ENCODE data around the gene SLC37A1.
"Not testable (repeated sequence)": the region's sequence is repeated elsewhere in the genome, so short reads cannot be mapped to it uniquely, and the experiment has no call there.

SLC37A1 gene

GRCh38 chr21:42619166-42619565 is 105.5 kb downstream of the SLC37A1 start:
- DNase-seq: no peak

GRCh38 chr21:42619841-42620240 is 106.2 kb downstream of the SLC37A1 start:
- no peak for DNase-seq
- ATAC-seq: no peak

More at GRCh38 chr21:42619166-42619565, 105.5 kb downstream of the SLC37A1 start:
- no peak for ATAC-seq

GRCh38 chr21:42621166-42621818 is 107.6 kb downstream of the SLC37A1 start:
- DNase-seq (no peak), ATAC-seq (no peak)

GRCh38 chr21:42621819-42622177 is 108.1 kb downstream of the SLC37A1 start:
- ATAC-seq: no peak

GRCh38 chr21:42622284-42622683 is 108.6 kb downstream of the SLC37A1 start:
- no peak for DNase-seq
- ATAC-seq: no peak

More at GRCh38 chr21:42621819-42622177, 108.1 kb downstream of the SLC37A1 start:
- DNase-seq: no peak

- ATAC-seq (no peak), DNase-seq (no peak)
Observed at GRCh38 chr21:42623694-42624093, 110.0 kb downstream of the SLC37A1 start.

- ATAC-seq (no peak), DNase-seq (no peak)
Observed at GRCh38 chr21:42624095-42624790, 110.6 kb downstream of the SLC37A1 start.

GRCh38 chr21:42624936-42625335 is 111.3 kb downstream of the SLC37A1 start:
- DNase-seq (no peak), ATAC-seq (no peak)

GRCh38 chr21:42626171-42626570 is 112.5 kb downstream of the SLC37A1 start:
- no peak for DNase-seq
- no peak for ATAC-seq

GRCh38 chr21:42627527-42628289 is 114.1 kb downstream of the SLC37A1 start:
- ATAC-seq (no peak), DNase-seq (no peak)

- not testable (repeated sequence) for ATAC-seq, DNase-seq
Observed at GRCh38 chr21:42628466-42629061, 114.9 kb downstream of the SLC37A1 start.

GRCh38 chr21:42629933-42630589 is 116.4 kb downstream of the SLC37A1 start:
- DNase-seq: no peak
- ATAC-seq: no peak

- ATAC-seq: no peak
- DNase-seq: no peak
Observed at GRCh38 chr21:42630626-42631025, 117.0 kb downstream of the SLC37A1 start.

Data from stimulated activated naive CD8-positive, alpha-beta T cell treated with anti-CD3 and anti-CD28 coated beads, Interleukin-15, Interleukin-2, amounts not matched to agents 100 U/mL and 50 U/mL, for 24 hours (primary cell).